DOHH2 (cell line): ENCODE results near the gene CDH4.

ENCODE experiments used
- H3F3A ChIP-seq: fragments of 200-600 bp; sonication (generic), shearing (Covaris generic); 2 replicates; pipeline ENCODE4 v1.6.0; 2016; ENCODE audit warnings: antibody characterized with exemption, mild to moderate bottlenecking; ENCODE audit not compliant: control insufficient read depth, insufficient read depth
- H3K27ac ChIP-seq: fragments of 200-600 bp; sonication (generic); 2 replicates; pipeline ENCODE4 v1.5.1; 2014; ENCODE audit warnings: low read depth, mild to moderate bottlenecking, low read length, moderate library complexity
- H3K27me3 ChIP-seq: fragments of 200-600 bp; sonication (generic); 2 replicates; pipeline ENCODE4 v1.6.1; 2014; ENCODE audit warnings: mild to moderate bottlenecking, low read length, mixed read lengths; ENCODE audit not compliant: control insufficient read depth
- H3K36me3 ChIP-seq: fragments of 200-600 bp; sonication (generic); 2 replicates; pipeline ENCODE4 v1.6.1; 2014; ENCODE audit warnings: mild to moderate bottlenecking, low read length, moderate library complexity, mixed read lengths; ENCODE audit not compliant: control insufficient read depth
- H3K4me1 ChIP-seq: fragments of 200-600 bp; sonication (generic); 2 replicates; pipeline ENCODE4 v1.6.1; 2014; ENCODE audit warnings: mild to moderate bottlenecking, low read length, mixed read lengths; ENCODE audit not compliant: control insufficient read depth
- H3K4me2 ChIP-seq: fragments of 200-600 bp; sonication (generic); 2 replicates; pipeline ENCODE4 v1.6.0; 2014; ENCODE audit warnings: mild to moderate bottlenecking, low read length, moderate library complexity
- H3K4me3 ChIP-seq: fragments of 200-600 bp; sonication (generic); 2 replicates; pipeline ENCODE4 v1.5.1; 2014; ENCODE audit warnings: mild to moderate bottlenecking, low read length, mixed read lengths
- H3K79me2 ChIP-seq: fragments of 200-600 bp; sonication (generic); 2 replicates; pipeline ENCODE4 v1.6.1; 2014; ENCODE audit warnings: mild to moderate bottlenecking, low read length, mixed read lengths; ENCODE audit not compliant: control insufficient read depth
- H3K9me2 ChIP-seq: fragments of 200-600 bp; sonication (generic); replicated peaks from 2 replicates; pipeline ENCODE4 v1.6.1; 2014; ENCODE audit warnings: mild to moderate bottlenecking, low read length, mixed read lengths; ENCODE audit not compliant: control insufficient read depth
- H3K9me3 ChIP-seq: fragments of 200-600 bp; sonication (generic); 2 replicates; pipeline ENCODE4 v1.6.1; 2014; ENCODE audit warnings: antibody characterized with exemption, low read length, mixed read lengths; ENCODE audit not compliant: control insufficient read depth, insufficient read depth
- H4K20me1 ChIP-seq: fragments of 200-600 bp; sonication (generic); 2 replicates; pipeline ENCODE4 v1.6.0; 2014; ENCODE audit warnings: low read depth, mild to moderate bottlenecking, antibody characterized with exemption, low read length, moderate library complexity; ENCODE audit not compliant: control insufficient read depth, insufficient read depth
- CTCF ChIP-seq: fragments of 200-600 bp; sonication (generic); IDR thresholded peaks from one replicate; pipeline ENCODE4 v1.5.1; 2014; ENCODE audit warnings: antibody characterized with exemption, mild to moderate bottlenecking, low read depth, low read length; ENCODE audit not compliant: poor library complexity, severe bottlenecking
- EZH2phosphoT487 ChIP-seq: fragments of 200-600 bp; sonication (generic); IDR thresholded peaks from 2 replicates; pipeline ENCODE4 v1.6.1; 2017; ENCODE audit warnings: borderline replicate concordance, mild to moderate bottlenecking, antibody characterized with exemption, low read length, moderate library complexity, mixed read lengths

CDH4 gene

DNA sequence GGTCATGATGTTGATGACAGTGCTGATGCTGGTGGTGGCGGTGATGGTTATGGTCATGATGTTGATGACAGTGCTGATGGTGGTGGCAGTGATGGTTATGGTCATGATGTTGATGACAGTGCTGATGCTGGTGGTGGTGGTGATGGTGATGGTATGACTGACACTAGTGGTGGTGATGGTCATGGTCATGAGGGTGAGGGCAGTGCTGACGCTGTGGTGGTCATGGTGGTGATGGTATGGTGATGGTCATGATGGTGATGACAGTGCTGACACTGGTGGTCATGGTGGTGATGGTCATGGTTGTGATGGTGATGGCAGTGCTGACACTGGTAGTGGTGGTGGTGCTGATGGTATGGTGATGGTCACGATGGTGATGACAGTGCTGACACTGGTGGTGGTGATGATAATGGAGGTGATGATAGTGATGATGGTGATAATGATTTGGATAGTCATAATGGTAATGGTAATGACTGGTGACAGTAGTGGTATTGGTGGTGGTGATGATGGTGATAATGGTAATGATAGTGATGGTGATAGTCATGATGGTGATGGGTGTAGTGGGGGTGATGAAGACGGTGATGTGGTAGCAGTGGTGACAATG is 206.2 kb downstream of the CDH4 start:
- Histone ChIP-seq H3F3A (no peaks in the 10 kb centered on the region), H3K36me3 (no peaks in the 10 kb centered on the region), H3K27me3 (no peaks in the 10 kb centered on the region), H3K4me2 (no peak overlapping the region), H3K9me3 (peaks cover 1% of the 10 kb centered on the region; the same call in 1 of the 2 replicates), H3K9me2 (no peaks in the 10 kb centered on the region), H3K27ac (no peak overlapping the region), H4K20me1 (no peaks in the 10 kb centered on the region), H3K79me2 (no peaks in the 10 kb centered on the region), H3K4me1 (no peaks in the 10 kb centered on the region), H3K4me3 (no peak overlapping the region)
- no peak for TF ChIP-seq CTCF
- TF ChIP-seq EZH2phosphoT487 = no peak

GRCh38 chr20:61459266-61459665 is 207.2 kb downstream of the CDH4 start:
- H3K4me3 ChIP-seq = no peak overlapping the region
- H3F3A ChIP-seq = no peaks in the 10 kb centered on the region
- no peaks in the 10 kb centered on the region for H3K27me3 ChIP-seq
- no peaks in the 10 kb centered on the region for H4K20me1 ChIP-seq
- no peaks in the 10 kb centered on the region for H3K36me3 ChIP-seq
- H3K9me3 ChIP-seq = peaks cover 4% of the 10 kb centered on the region; the same call in 1 of the 2 replicates
- no peak overlapping the region for H3K27ac ChIP-seq
- no peaks in the 10 kb centered on the region for H3K79me2 ChIP-seq
- TF ChIP-seq CTCF = no peak
- no peak for TF ChIP-seq EZH2phosphoT487
- H3K4me1 ChIP-seq = no peaks in the 10 kb centered on the region
- no peaks in the 10 kb centered on the region for H3K9me2 ChIP-seq
- no peak overlapping the region for H3K4me2 ChIP-seq

DNA sequence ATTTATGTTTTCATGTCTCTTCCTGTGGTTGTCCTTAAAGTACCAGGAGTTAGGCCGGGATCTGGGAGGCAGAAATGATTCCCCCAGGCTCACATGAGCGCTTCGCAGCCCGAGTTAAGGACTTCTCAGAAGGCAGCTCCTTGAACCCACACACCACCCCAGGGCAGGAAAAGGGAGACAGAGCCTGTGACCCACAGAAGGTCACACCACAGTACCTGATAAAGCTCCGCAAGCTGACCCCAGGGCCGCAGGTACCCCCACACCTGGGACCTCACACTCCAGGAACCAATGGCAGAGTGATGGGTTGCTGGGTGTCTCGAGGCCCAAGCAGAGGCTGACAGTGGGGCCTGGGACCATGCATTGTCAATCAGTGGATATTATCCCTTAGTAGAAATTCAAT is 207.6 kb downstream of the CDH4 start:
- Histone ChIP-seq H3K36me3 (no peaks in the 10 kb centered on the region), H3K79me2 (no peaks in the 10 kb centered on the region), H4K20me1 (no peaks in the 10 kb centered on the region), H3K9me2 (no peaks in the 10 kb centered on the region), H3K4me3 (no peak overlapping the region), H3K27me3 (no peaks in the 10 kb centered on the region), H3K27ac (no peak overlapping the region), H3K4me2 (no peak overlapping the region), H3K9me3 (peaks cover 4% of the 10 kb centered on the region; the same call in 1 of the 2 replicates), H3F3A (no peaks in the 10 kb centered on the region), H3K4me1 (no peaks in the 10 kb centered on the region)
- no peak for TF ChIP-seq EZH2phosphoT487

GRCh38 chr20:61460261-61461052 is 208.4 kb downstream of the CDH4 start:
- no peaks in the 10 kb centered on the region for H4K20me1 ChIP-seq
- peaks cover 4% of the 10 kb centered on the region; the same call in 1 of the 2 replicates for H3K9me3 ChIP-seq
- TF ChIP-seq CTCF = no peak
- no peak for TF ChIP-seq EZH2phosphoT487

More at GRCh38 chr20:61460261-61461052, 208.4 kb downstream of the CDH4 start:
- H3K79me2 ChIP-seq = no peaks in the 10 kb centered on the region
- H3K4me1 ChIP-seq = no peaks in the 10 kb centered on the region
- H3K4me2 ChIP-seq = no peak overlapping the region
- no peak overlapping the region for H3K27ac ChIP-seq
- H3F3A ChIP-seq = no peaks in the 10 kb centered on the region
- no peaks in the 10 kb centered on the region for H3K27me3 ChIP-seq
- H3K4me3 ChIP-seq = no peak overlapping the region
- H3K36me3 ChIP-seq = no peaks in the 10 kb centered on the region
- H3K9me2 ChIP-seq = no peaks in the 10 kb centered on the region
